Hepatocyte (in vitro differentiated cells): ENCODE measurements around the gene PAX6. TPM values are rescaled to one million over a fixed set of nuclear protein-coding genes. Genes with fewer than 3 reads are reported as not detected.

Experiments used
- DNase-seq: peaks from one replicate; pipeline ENCODE4 v3.0.0-alpha.2; 2016; ENCODE audit warnings: low spot score
- H2AFZ ChIP-seq: fragments of 200-600 bp; sonication (generic); 2 replicates; pipeline ENCODE4 v1.6.0; 2016; ENCODE audit warnings: antibody characterized with exemption, mild to moderate bottlenecking
- H3K27ac ChIP-seq: fragments of 200-600 bp; sonication (generic); 2 replicates; pipeline ENCODE4 v1.5.1; 2016; ENCODE audit warnings: mild to moderate bottlenecking
- H3K27me3 ChIP-seq: fragments of 200-600 bp; sonication (generic); 2 replicates; pipeline ENCODE4 v1.6.1; 2016
- H3K36me3 ChIP-seq: fragments of 200-600 bp; sonication (generic); replicated peaks from 2 replicates; pipeline ENCODE4 v1.5.1; 2016; ENCODE audit warnings: low read depth; ENCODE audit not compliant: insufficient read depth
- H3K4me1 ChIP-seq: fragments of 200-600 bp; sonication (generic); 2 replicates; pipeline ENCODE4 v1.5.1; 2016; ENCODE audit warnings: mild to moderate bottlenecking, moderate library complexity; ENCODE audit not compliant: insufficient read depth
- H3K4me2 ChIP-seq: fragments of 200-600 bp; sonication (generic); 2 replicates; pipeline ENCODE4 v1.6.0; 2016
- H3K4me3 ChIP-seq: fragments of 200-600 bp; sonication (generic); 2 replicates; pipeline ENCODE4 v1.5.1; 2016; ENCODE audit warnings: mild to moderate bottlenecking
- H3K79me2 ChIP-seq: fragments of 200-600 bp; sonication (generic); 2 replicates; pipeline ENCODE4 v1.6.0; 2017; ENCODE audit warnings: mild to moderate bottlenecking
- H3K9me2 ChIP-seq: fragments of 200-600 bp; sonication (generic); replicated peaks from 2 replicates; pipeline ENCODE4 v1.6.0; 2017; ENCODE audit warnings: mild to moderate bottlenecking; ENCODE audit not compliant: insufficient read depth
- H3K9me3 ChIP-seq: fragments of 200-600 bp; sonication (generic); 2 replicates; pipeline ENCODE4 v1.5.1; 2016; ENCODE audit warnings: low read depth, mild to moderate bottlenecking
- H4K20me1 ChIP-seq: fragments of 200-600 bp; sonication (generic); 2 replicates; pipeline ENCODE4 v1.6.0; 2016; ENCODE audit warnings: mild to moderate bottlenecking; ENCODE audit not compliant: insufficient read depth, poor library complexity, severe bottlenecking
- CTCF ChIP-seq: fragments of 200-600 bp; sonication (generic); IDR thresholded peaks from 2 replicates; pipeline ENCODE4 v1.5.1; 2016; ENCODE audit warnings: antibody characterized with exemption, mild to moderate bottlenecking; ENCODE audit not compliant: poor library complexity
- EZH2 ChIP-seq: fragments of 200-600 bp; sonication (generic); IDR thresholded peaks from 2 replicates; pipeline ENCODE4 v1.6.1; 2016; ENCODE audit warnings: antibody characterized with exemption, mild to moderate bottlenecking, borderline replicate concordance
- EZH2phosphoT487 ChIP-seq: fragments of 200-600 bp; sonication (generic); IDR thresholded peaks from one replicate; pipeline ENCODE4 v1.6.1; 2018; ENCODE audit warnings: antibody characterized with exemption, mild to moderate bottlenecking, low read depth, moderate library complexity; ENCODE audit not compliant: unreplicated experiment, severe bottlenecking
- WGBS: methylation state at CpG from one replicate; pipeline ENCODE4 v1.1.6; 2016; ENCODE audit warnings: low lambda C conversion rate; ENCODE audit errors: missing lambda C conversion rate; 5-methylcytosine and 5-hydroxymethylcytosine counted together
- polyA plus RNA-seq: library from polyadenylated mRNA; unstranded; fragments of >200 nt; fragmentation: Nextera tagmentation; extraction: Ambion mirVana; gene quantifications from 2 replicates; pipeline ENCODE4 v1.2.1, GENCODE V29; 2016
- total RNA-seq: library from RNA; depleted of rRNA; stranded (reverse); fragments of >200 nt; gene quantifications from 2 replicates; pipeline ENCODE4 v1.2.3, GENCODE V29; 2014

Gene PAX6
- total and polyA plus RNA-seq, 2 experiments from 2014 or later, result 0.21 to 0.70 TPM

DNA sequence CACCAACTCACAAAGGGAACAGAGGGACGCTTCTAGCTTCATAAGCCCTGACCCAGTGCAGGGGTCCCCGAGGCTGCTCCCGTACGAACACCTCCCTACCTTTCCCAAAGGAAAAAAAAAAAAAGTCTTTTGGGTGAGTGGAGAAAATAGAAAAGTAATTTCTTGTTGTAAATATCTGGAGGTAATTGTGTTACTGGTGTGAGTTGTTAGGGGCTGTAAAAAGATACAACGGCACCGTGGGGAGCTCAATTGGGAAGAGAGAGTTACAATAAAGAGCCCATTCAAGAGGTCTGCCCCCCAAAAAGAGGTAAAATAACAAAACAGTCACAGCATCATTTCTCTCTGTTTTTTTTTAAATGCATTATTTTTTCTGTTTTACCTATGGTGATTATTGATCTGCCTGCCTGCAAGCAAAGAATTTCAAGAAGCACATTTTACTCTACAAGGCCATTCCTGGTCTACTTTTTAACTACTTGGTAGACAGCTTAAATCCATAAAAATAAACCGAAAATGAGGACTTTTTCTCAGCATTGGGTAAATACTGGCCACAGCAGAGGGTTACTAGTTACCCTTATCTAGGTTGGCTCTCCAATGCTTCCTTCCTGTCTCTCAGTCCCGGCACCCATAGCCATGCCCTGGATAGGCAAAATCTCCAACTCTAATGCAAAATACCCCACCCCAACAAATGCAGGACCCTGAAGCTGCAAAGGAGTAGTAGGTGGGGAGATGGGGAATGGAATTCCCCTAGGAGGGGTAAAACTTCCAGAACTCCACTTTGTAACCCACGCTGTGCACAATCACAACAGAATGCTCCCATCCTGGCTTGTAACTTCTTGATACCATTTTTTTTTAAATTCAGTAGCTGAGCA lies 3.1 kb downstream of the PAX6 start:
- H3K79me2 ChIP-seq, result no peaks in the 10 kb centered on the region
- DNase-seq, result no peak
- H3K9me3 ChIP-seq, result no peaks in the 10 kb centered on the region
- peak; percentile 20 for TF ChIP-seq EZH2phosphoT487
- TF ChIP-seq CTCF, result no peak
- peak; percentile 68 for TF ChIP-seq EZH2
- no peak overlapping the region for H3K4me2 ChIP-seq
- peaks cover 37% of the 10 kb centered on the region for H3K4me1 ChIP-seq
- no peak overlapping the region for H3K4me3 ChIP-seq
- H3K9me2 ChIP-seq, result no peaks in the 10 kb centered on the region
- H3K27ac ChIP-seq, result no peak overlapping the region
- H2AFZ ChIP-seq, result no peak overlapping the region
- no peaks in the 10 kb centered on the region for H3K36me3 ChIP-seq
- H4K20me1 ChIP-seq, result no peaks in the 10 kb centered on the region
- peaks cover 100% of the 10 kb centered on the region for H3K27me3 ChIP-seq
- 8% methylated on average over 9 of the region's 9 CpGs for WGBS

DNA sequence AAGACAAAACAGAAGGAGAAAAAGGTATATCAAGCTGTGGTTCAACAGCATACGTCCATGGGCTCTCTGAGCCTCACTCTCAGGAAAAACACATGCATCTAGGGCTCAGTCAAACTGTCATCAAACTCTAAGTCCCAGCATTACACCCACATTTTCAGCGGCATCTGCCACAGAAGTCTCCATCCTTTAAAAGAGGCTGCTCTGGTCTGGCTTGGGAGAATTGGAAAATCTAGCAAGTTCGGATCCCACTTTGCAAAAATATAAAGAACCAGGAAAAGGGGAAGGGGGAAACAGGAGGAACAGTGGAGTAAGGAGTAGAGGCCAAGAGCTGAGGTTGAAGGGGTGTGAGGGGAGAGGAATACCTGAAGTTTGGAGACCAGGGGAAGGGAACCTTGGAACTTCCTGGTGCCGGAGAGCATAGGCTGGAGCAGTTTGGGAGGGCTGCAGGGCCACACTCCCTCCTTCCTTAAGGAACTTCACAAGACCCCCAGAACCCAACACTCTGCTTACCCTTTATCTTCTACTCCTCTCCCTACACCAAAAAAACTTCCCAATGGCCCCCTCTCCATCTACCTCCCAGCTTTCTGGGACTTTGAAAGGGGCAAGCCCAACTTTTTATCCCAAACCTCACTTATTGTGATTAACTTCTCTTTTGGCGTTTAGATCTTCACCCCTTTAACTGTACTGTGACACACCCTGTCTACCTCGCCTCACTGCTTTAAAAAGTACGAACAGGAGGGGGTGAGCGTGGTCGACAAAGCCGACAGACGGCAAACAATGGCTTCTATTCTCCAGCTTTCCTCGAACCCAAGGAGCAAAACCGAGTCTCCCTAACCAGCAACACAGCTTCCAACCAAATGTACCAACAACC lies 4.0 kb downstream of the PAX6 start:
- DNase-seq, result no peak

DNA sequence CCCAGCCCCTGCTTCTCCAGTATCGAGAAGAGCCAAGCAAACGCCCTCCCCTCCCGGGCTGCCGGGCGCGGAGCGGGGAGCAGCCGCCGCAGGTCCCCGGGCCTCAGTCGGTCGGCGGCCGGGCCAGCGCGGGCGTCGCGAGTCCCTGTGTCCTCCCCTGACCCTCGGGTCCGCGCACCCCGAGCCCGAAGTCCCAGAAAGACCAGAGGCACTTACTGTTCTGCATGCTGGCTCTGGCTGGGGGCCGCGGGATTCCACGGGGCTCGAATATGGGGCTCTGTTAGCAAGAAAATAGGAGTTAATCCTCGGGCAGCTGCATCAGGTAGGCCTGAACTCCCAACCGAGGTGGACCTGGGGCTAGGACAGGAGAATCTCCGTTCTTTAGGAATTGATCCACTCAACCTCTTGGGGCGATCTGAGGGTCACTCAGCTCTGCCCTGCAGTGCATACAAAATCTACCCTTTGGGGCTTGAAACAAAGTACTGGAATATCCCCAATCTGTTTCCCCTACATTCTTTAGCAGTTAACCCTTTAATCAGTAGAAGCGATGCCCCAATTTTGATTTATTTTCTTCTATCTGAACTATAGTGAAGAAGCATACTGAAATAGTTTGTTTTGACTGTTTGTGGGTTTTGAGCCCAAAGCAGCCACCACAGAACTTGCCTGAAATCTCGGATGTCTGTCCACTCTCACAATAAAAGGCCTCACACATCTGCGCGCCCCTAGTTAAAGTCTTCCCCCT lies 4.8 kb downstream of the PAX6 start:
- peaks cover 27% of the 10 kb centered on the region for H3K4me1 ChIP-seq
- no peaks in the 10 kb centered on the region for H3K79me2 ChIP-seq
- H3K36me3 ChIP-seq, result no peaks in the 10 kb centered on the region
- H4K20me1 ChIP-seq, result no peaks in the 10 kb centered on the region
- H3K27me3 ChIP-seq, result peaks cover 100% of the 10 kb centered on the region
- DNase-seq, result no peak
- H3K4me3 ChIP-seq, result no peak overlapping the region
- no peak overlapping the region for H2AFZ ChIP-seq
- H3K9me2 ChIP-seq, result no peaks in the 10 kb centered on the region
- no peak overlapping the region for H3K27ac ChIP-seq
- peak overlapping the region; percentile 51 for H3K4me2 ChIP-seq
- no peaks in the 10 kb centered on the region for H3K9me3 ChIP-seq
- WGBS, result 7% methylated on average over 32 of the region's 36 CpGs
- TF ChIP-seq EZH2phosphoT487 (no peak), CTCF (no peak), EZH2 (peak; percentile 66)

More for the DNA sequence above, 4.0 kb downstream of the PAX6 start:
- H3K36me3 ChIP-seq, result no peaks in the 10 kb centered on the region
- no peak for TF ChIP-seq CTCF
- TF ChIP-seq EZH2, result no peak
- no peak for TF ChIP-seq EZH2phosphoT487
- no peaks in the 10 kb centered on the region for H4K20me1 ChIP-seq
- no peaks in the 10 kb centered on the region for H3K79me2 ChIP-seq
- H3K9me2 ChIP-seq, result no peaks in the 10 kb centered on the region
- no peak overlapping the region for H3K4me2 ChIP-seq
- H2AFZ ChIP-seq, result no peak overlapping the region
- H3K27ac ChIP-seq, result no peak overlapping the region
- H3K9me3 ChIP-seq, result no peaks in the 10 kb centered on the region
- peaks cover 100% of the 10 kb centered on the region for H3K27me3 ChIP-seq
- no peak overlapping the region for H3K4me3 ChIP-seq
- 7% methylated on average over 13 of the region's 13 CpGs for WGBS
- H3K4me1 ChIP-seq, result peaks cover 32% of the 10 kb centered on the region
